ENCODE results near the gene PKN3.

- no peak for TF ChIP-seq TCF4 (CRISPR knock-in tag; IDR thresholded peaks at IDR 0.05; ENCODE audit: borderline replicate concordance)
- TF ChIP-seq ARNTL (CRISPR knock-in tag; IDR thresholded peaks at IDR 0.05; ENCODE audit: borderline replicate concordance, low read depth): no peak
- TF ChIP-seq ZFP3 (CRISPR knock-in tag; IDR thresholded peaks at IDR 0.05): no peak
- no peak for TF ChIP-seq PATZ1 (CRISPR knock-in tag; IDR thresholded peaks at IDR 0.05; ENCODE audit: borderline replicate concordance)
- TF ChIP-seq ZFP30 (CRISPR knock-in tag; IDR thresholded peaks at IDR 0.05): no peak
- no peak for TF ChIP-seq RARB (CRISPR knock-in tag; IDR thresholded peaks at IDR 0.05)
- no peak for TF ChIP-seq CREB5 (CRISPR knock-in tag; IDR thresholded peaks at IDR 0.05; ENCODE audit: low read depth)
- TF ChIP-seq ESRRG (CRISPR knock-in tag; IDR thresholded peaks at IDR 0.05): no peak
- no peak for TF ChIP-seq ZC3H10 (CRISPR knock-in tag; IDR thresholded peaks at IDR 0.05)
Measured at GRCh38 chr9:128718047-128718446, 15.7 kb downstream of the PKN3 start.
